GM23338 (cell line): Measurements from ENCODE around the gene DYNC1LI2. TPM values are rescaled to one million over a fixed set of nuclear protein-coding genes. Genes with fewer than 3 reads are reported as not detected.

ENCODE experiments used
- ATAC-seq: fragments of 200-7000 bp; cut with Tn5 transposase; 3 replicates; pipeline ENCODE4 v1.9.1; 2020
- DNase-seq: peaks from one replicate; pipeline ENCODE4 v3.0.0-alpha.2; 2015; ENCODE audit warnings: low spot score
- H2AFZ ChIP-seq: fragments of 200-600 bp; sonication (generic); 2 replicates; pipeline ENCODE4 v1.8.0; 2016; ENCODE audit warnings: antibody characterized with exemption, mild to moderate bottlenecking, moderate library complexity
- H3F3A ChIP-seq: fragments of 200-600 bp; sonication (generic); replicated peaks from 2 replicates; pipeline ENCODE4 v1.8.0; 2017; ENCODE audit warnings: antibody characterized with exemption, mixed run types, low read depth
- H3K27ac ChIP-seq: fragments of 200-600 bp; sonication (generic); 2 replicates; pipeline ENCODE4 v1.6.1; 2016; ENCODE audit warnings: low read depth
- H3K27me3 ChIP-seq: fragments of 200-600 bp; sonication (generic); 2 replicates; pipeline ENCODE4 v1.8.0; 2016; ENCODE audit warnings: mild to moderate bottlenecking, mixed run types, moderate library complexity; ENCODE audit not compliant: insufficient read depth
- H3K36me3 ChIP-seq: fragments of 200-600 bp; sonication (generic); 2 replicates; pipeline ENCODE4 v1.8.0; 2016; ENCODE audit warnings: mild to moderate bottlenecking; ENCODE audit not compliant: insufficient read depth
- H3K4me1 ChIP-seq: fragments of 200-600 bp; sonication (generic); 2 replicates; pipeline ENCODE4 v1.8.0; 2016; ENCODE audit warnings: mild to moderate bottlenecking, moderate library complexity; ENCODE audit not compliant: insufficient read depth
- H3K4me2 ChIP-seq: fragments of 200-600 bp; sonication (generic); 2 replicates; pipeline ENCODE4 v1.7.1; 2017; ENCODE audit warnings: mixed run types
- H3K4me3 ChIP-seq: fragments of 200-600 bp; sonication (generic); 2 replicates; pipeline ENCODE4 v1.6.1; 2016; ENCODE audit warnings: mixed run types
- H3K79me2 ChIP-seq: fragments of 200-600 bp; sonication (generic); replicated peaks from 2 replicates; pipeline ENCODE4 v1.8.0; 2017; ENCODE audit warnings: mild to moderate bottlenecking; ENCODE audit not compliant: insufficient read depth
- H3K9me2 ChIP-seq: fragments of 200-600 bp; sonication (generic); 2 replicates; pipeline ENCODE4 v1.8.0; 2017; ENCODE audit not compliant: insufficient read depth
- H4K20me1 ChIP-seq: fragments of 200-600 bp; sonication (generic); replicated peaks from 2 replicates; pipeline ENCODE4 v1.8.0; 2017; ENCODE audit warnings: mild to moderate bottlenecking; ENCODE audit not compliant: insufficient read depth
- H3K27ac Mint-ChIP-seq: 2 replicates; pipeline ENCODE4 v1.8.0; 2020; ENCODE audit warnings: inconsistent platforms, mild to moderate bottlenecking, moderate library complexity, mixed read lengths
- H3K27me3 Mint-ChIP-seq: 3 replicates; pipeline ENCODE4 v1.8.0; 2022; ENCODE audit warnings: low read depth, mild to moderate bottlenecking, moderate library complexity, mixed read lengths, inconsistent platforms; ENCODE audit not compliant: insufficient read depth, poor library complexity
- H3K36me3 Mint-ChIP-seq: 3 replicates; pipeline ENCODE4 v1.8.0; 2021; ENCODE audit warnings: low read depth, mild to moderate bottlenecking, inconsistent platforms, moderate library complexity, mixed read lengths
- H3K4me1 Mint-ChIP-seq: 3 replicates; pipeline ENCODE4 v1.8.0; 2020; ENCODE audit warnings: mild to moderate bottlenecking, inconsistent platforms, mixed read lengths
- H3K4me3 Mint-ChIP-seq: 3 replicates; pipeline ENCODE4 v1.8.0; 2021; ENCODE audit warnings: moderate library complexity, mild to moderate bottlenecking, inconsistent platforms, mixed read lengths
- H3K9me3 Mint-ChIP-seq: 3 replicates; pipeline ENCODE4 v1.8.0; 2020; ENCODE audit warnings: moderate library complexity, mild to moderate bottlenecking, inconsistent platforms, mixed read lengths
- CTCF ChIP-seq, 2 experiments: fragments of 200-600 bp in 1 of 2; sonication (generic) in 1 of 2; conservative IDR thresholded peaks; 2 replicates each; pipeline versions ENCODE4 v1.5.1 to v1.6.1; 2016 to 2017; ENCODE audit warnings: antibody characterized with exemption in 2 of 2, low read depth in 2 of 2, mild to moderate bottlenecking in 2 of 2, moderate library complexity in 1 of 2
- ETS1 ChIP-seq: IDR thresholded peaks from 2 replicates; pipeline ENCODE4 v1.6.1; 2016; ENCODE audit warnings: antibody characterized with exemption
- EZH2 ChIP-seq: fragments of 200-600 bp; sonication (generic); IDR thresholded peaks from one replicate; pipeline ENCODE4 v1.8.0; 2017; ENCODE audit warnings: antibody characterized with exemption, mild to moderate bottlenecking, low read depth; ENCODE audit not compliant: unreplicated experiment
- EZH2phosphoT487 ChIP-seq: fragments of 200-600 bp; sonication (generic); IDR thresholded peaks from one replicate; pipeline ENCODE4 v1.8.1; 2018; ENCODE audit warnings: antibody characterized with exemption; ENCODE audit not compliant: unreplicated experiment
- JUNB ChIP-seq: IDR thresholded peaks from one replicate; pipeline ENCODE4 v1.6.1; 2016; ENCODE audit warnings: antibody characterized with exemption; ENCODE audit not compliant: unreplicated experiment
- NANOG ChIP-seq: IDR thresholded peaks from 2 replicates; pipeline ENCODE4 v1.6.1; 2016; ENCODE audit warnings: antibody characterized with exemption, borderline replicate concordance
- POLR2AphosphoS5 ChIP-seq: IDR thresholded peaks from 2 replicates; pipeline ENCODE4 v1.6.1; 2016; ENCODE audit warnings: antibody characterized with exemption, low read depth
- REST ChIP-seq: IDR thresholded peaks from one replicate; pipeline ENCODE4 v1.6.1; 2018; ENCODE audit warnings: antibody characterized with exemption; ENCODE audit not compliant: unreplicated experiment
- ZNF114 ChIP-seq: fragments of 250-450 bp; sonication (Bioruptor Pico); IDR thresholded peaks from 2 replicates; pipeline ENCODE4 v1.5.0; 2020; ENCODE audit warnings: mild to moderate bottlenecking, moderate library complexity
- ZNF331 ChIP-seq: fragments of 250-450 bp; sonication (Bioruptor Pico); IDR thresholded peaks from 2 replicates; pipeline ENCODE4 v1.5.0; 2020; ENCODE audit warnings: low read depth, mild to moderate bottlenecking, moderate library complexity
- polyA plus RNA-seq: library from polyadenylated mRNA; unstranded; fragments of >200 nt; fragmentation: Nextera tagmentation; extraction: Ambion mirVana; gene quantifications from 2 replicates; pipeline ENCODE4 v1.2.1, GENCODE V29; 2016
- total RNA-seq: library from RNA; depleted of rRNA; stranded (reverse); fragments of >200 nt; shearing (Covaris generic); gene quantifications from 2 replicates; pipeline ENCODE4 v1.2.3, GENCODE V29; 2014

DYNC1LI2 gene
- total and polyA plus RNA-seq, 2 experiments from 2014 or later, result 73.9 to 85.9 TPM

DNA sequence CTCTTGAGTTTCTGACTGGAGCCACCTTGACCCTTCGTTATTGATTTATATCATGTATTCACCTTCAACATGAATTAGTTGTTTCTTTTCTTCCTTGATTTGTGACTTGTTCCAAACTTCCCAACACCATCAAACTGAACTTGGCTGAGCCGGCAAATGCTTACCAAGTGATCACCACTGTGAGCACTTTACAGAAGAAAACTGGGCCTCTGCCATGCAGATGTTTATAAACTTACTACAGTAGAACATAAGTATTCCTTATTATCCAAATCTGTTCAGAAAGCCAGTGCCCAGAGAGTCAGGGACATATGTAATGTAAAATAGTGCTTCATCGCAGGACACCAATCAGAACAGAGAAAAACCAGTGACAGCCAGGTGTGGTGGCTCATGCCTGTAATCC, 74.8 kb downstream of the DYNC1LI2 start:
- 0 out of 2 replicates have a peak overlapping the region, but pooled peaks have one; percentile 83 for H3K27ac Mint-ChIP-seq
- Histone ChIP-seq H3K79me2 (peaks cover 44% of the 10 kb centered on the region), H3K4me3 (no peak overlapping the region), H4K20me1 (peaks cover under 1% of the 10 kb centered on the region; the same call in 1 of the 2 replicates), H2AFZ (no peak overlapping the region), H3K27ac (0 out of 2 replicates have a peak overlapping the region, but pooled peaks have one; percentile 50), H3K4me2 (no peak overlapping the region), H3K9me2 (no peaks in the 10 kb centered on the region), H3K27me3 (no peaks in the 10 kb centered on the region), H3F3A (no peaks in the 10 kb centered on the region), H3K36me3 (no peaks in the 10 kb centered on the region), H3K4me1 (no peaks in the 10 kb centered on the region; the same call in 1 of the 2 replicates)
- H3K36me3 Mint-ChIP-seq, result peaks cover 3% of the 10 kb centered on the region; the same call in 2 of the 3 replicates
- no peaks in the 10 kb centered on the region for H3K27me3 Mint-ChIP-seq
- peaks cover 6% of the 10 kb centered on the region; the same call in 1 of the 3 replicates for H3K4me1 Mint-ChIP-seq
- ATAC-seq, result no peak
- DNase-seq, result no peak
- no peaks in the 10 kb centered on the region for H3K9me3 Mint-ChIP-seq
- no peak overlapping the region for H3K4me3 Mint-ChIP-seq
- TF ChIP-seq JUNB, result no peak
- no peak for TF ChIP-seq ZNF331 (CRISPR knock-in tag)
- no peak for TF ChIP-seq ETS1
- TF ChIP-seq ZNF114 (CRISPR knock-in tag), result no peak
- no peak for TF ChIP-seq POLR2AphosphoS5
- TF ChIP-seq EZH2phosphoT487, result no peak
- TF ChIP-seq EZH2, result no peak
- no peak for TF ChIP-seq CTCF (conservative IDR thresholded peaks at IDR 0.05; ENCODE audit: low read depth in 2 of 2)
- no peak for TF ChIP-seq NANOG
- no peak for TF ChIP-seq REST
